IPS DF 4.7 (cell line): ENCODE results near the gene IL1R2.

ENCODE experiments used
- DNase-seq: peaks from one replicate; pipeline ENCODE4 v3.0.0-alpha.2; 2013; ENCODE audit warnings: low spot score; ENCODE audit errors: extremely low read depth

The IL1R2 gene

GRCh38 chr2:102041351-102041750, 49.6 kb downstream of the IL1R2 start:
- no peak for DNase-seq

GRCh38 chr2:102042196-102043081, 50.7 kb downstream of the IL1R2 start:
- DNase-seq: no peak

DNA sequence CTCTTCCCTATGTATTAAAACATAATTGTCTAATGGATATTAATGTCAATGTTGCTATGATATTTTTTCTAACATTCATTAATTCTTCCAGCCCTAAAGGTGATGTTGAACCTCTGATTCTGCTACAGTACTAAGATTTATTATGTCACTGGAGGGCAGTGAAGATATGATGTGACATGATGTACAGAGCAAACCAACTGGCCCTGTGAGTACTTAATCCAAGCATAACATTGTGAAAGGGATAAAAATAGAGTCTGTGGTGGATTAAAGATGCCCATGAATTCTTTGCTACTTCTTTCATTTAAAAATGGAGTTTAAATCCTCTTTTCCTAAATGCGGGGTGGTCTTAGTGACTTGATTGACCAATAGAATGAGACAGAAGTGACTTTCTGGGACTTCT, 51.8 kb downstream of the IL1R2 start:
- DNase-seq: no peak

DNA sequence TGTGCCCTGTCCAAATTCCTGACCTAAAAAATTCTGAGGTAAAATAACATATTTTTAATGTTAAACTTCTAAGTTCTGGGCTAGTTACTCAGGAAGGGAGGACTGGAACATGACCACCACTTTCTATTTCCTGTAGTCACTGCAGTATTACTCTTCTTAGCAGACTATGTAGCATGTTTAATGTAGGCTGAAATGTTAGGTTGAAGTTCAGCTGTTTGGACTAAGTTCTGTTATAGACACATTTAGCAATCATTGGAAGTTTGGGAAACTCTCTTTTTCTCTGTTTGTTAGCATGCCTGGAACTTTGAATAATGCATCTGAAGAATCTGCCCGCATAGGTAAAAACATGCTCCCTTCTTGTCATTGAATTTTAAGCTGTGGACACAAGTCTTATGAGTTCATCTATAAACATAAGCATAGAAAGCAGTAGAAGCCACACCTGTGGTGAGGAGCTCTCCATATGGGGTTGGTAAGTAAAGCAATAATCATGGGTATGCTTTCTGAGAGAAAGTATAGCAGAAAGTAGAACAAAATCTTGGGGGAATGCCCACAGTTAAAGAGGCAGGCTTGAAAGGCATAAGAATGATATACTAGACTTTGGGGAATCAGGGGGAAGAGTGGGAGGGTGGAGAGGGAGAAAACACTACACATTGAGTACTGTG, 52.6 kb downstream of the IL1R2 start:
- DNase-seq: no peak

- no peak for DNase-seq
Observed at GRCh38 chr2:102044967-102045489, 53.3 kb downstream of the IL1R2 start.

DNA sequence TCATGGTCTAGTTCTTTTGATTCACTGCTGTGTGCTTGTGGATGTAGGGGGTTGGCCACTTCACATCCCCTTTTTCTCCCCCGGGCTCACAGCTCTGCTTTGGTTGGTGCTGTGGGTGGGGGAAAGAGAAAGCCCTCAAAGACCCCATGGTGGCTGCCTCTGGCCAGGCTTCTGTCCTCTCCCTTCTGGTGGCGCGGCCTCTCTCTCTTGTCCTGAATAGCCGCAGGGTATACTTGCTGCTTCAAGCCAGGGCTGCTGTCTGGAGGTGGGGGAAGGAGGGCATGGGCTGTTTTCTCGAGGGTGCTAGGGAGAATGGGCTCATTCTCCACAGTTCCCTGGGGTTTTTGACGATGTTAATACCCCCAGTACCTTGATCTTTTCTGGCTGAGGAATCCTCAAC, 53.9 kb downstream of the IL1R2 start:
- no peak for DNase-seq

GRCh38 chr2:102046135-102046986, 54.6 kb downstream of the IL1R2 start:
- no peak for DNase-seq

DNA sequence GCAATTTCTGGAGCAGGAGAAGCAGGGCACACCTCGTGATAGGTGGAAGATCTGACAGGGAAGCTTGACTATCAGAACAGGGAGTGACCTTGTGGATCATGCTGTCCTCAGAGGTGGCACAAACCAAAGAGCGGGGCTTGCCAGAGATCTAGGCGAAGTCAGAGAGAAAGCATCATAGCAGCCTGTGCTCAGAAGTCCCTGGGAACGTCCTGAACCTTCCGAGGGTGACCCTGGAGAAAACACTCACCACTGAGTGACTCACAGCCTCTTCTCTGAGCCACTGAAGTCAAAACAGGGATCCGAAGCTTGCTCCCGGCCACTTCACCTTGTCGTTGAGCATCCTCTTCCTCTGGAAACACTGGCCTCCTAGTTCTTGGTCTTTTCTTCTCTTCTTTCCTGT, 56.7 kb downstream of the IL1R2 start:
- DNase-seq: no peak

GRCh38 chr2:102049756-102050443, 58.1 kb downstream of the IL1R2 start:
- DNase-seq: no peak

DNA sequence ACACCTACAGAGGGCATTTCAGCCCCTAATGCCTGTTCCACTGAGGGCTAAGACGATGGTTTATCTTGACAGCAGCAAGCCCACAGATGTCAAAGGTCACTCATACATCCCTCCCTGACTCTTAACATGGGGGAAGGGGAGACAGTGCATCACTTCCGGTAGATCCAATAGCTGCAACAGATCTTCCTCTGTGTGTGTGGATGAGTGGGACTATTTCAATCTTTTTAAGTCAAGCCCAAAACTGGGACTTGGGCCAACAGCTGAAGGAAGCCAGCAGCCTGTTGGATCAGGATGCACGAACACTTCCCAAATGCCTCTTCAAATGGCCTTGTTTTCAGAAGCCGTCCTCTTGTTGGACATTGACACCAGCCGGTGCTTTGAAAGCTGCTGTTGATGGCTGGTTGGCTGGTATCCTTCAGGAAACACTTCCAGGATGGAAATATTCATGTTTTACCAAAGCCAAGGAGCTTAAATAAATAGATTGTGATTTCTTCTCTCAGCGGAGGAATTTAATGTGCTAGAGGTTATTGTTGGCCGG, 59.2 kb downstream of the IL1R2 start:
- DNase-seq: no peak

GRCh38 chr2:102051692-102052277, 60.0 kb downstream of the IL1R2 start:
- DNase-seq: no peak

- DNase-seq: no peak
Observed at GRCh38 chr2:102052365-102052764, 60.6 kb downstream of the IL1R2 start.

DNA sequence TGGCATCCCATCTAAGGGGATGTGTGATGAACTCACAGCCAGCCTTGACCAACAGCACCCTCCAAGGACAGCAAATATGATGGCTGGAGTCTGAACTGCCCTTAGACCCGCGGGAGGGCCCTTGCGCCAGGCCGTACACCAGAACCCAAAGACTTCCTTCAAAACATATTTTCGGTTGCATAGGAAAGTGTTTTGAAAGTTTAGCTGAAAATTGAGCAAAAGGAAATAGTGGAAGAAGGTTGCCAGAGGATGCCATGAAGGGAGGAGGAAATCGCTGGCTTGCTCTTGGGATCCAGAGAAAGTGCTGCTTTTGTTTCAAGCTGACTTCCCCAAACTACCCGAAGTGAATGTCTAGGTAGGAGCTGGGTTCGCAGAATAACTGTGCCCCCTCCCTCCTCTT, 61.3 kb downstream of the IL1R2 start:
- DNase-seq: no peak

DNA sequence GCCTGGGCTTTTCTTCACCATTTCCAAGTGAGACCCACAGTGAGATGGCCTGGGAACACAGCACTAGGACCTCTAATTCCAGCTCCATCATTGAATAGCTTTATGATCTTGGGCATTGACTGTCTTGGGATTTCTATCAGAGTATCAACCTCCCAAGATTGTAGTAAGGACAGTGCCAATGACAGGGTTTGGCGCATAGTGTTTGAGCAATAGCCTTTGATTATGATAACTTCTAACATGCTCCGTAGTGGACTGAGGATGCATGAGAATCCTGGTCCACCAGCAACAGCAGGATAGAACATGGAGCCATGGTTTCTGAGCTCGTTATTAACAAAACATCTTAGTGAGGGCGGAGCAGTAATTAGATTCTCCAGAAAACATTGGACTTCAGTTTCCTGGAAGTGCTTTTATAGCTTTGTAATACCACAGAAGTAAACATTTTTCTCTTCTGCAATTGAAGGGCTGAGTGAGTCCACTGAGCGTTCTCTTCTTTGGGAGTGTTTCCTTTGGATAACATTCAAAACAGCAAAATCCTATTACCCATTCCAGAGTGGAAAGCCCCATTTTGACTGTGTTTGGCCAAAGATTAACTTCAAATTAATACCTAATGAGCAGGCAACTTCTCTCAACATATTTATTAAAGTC, 63.7 kb downstream of the IL1R2 start:
- no peak for DNase-seq

DNA sequence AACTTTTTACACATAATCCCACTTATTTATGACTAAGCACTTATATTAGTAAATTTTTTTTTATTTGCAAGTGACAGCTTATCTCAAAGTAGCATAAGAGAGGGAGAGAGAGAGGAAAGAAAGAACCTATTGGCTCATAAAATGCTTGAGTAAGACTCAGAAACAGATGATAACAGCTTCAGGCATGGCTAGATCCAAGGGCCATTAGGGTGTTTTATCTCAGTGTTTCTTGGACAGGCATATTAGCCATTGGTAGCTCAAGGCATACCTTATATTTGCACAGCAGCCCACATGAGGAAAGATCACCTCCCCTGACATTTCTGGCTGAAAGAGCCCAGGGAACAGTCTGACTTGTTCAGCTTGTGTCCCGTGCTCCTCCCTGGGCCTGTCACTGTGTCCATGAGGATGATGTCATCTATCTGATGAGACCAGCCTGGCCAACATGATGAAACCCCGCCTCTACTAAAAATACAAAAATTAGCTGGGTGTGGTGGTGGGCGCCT, 64.4 kb downstream of the IL1R2 start:
- no peak for DNase-seq

DNA sequence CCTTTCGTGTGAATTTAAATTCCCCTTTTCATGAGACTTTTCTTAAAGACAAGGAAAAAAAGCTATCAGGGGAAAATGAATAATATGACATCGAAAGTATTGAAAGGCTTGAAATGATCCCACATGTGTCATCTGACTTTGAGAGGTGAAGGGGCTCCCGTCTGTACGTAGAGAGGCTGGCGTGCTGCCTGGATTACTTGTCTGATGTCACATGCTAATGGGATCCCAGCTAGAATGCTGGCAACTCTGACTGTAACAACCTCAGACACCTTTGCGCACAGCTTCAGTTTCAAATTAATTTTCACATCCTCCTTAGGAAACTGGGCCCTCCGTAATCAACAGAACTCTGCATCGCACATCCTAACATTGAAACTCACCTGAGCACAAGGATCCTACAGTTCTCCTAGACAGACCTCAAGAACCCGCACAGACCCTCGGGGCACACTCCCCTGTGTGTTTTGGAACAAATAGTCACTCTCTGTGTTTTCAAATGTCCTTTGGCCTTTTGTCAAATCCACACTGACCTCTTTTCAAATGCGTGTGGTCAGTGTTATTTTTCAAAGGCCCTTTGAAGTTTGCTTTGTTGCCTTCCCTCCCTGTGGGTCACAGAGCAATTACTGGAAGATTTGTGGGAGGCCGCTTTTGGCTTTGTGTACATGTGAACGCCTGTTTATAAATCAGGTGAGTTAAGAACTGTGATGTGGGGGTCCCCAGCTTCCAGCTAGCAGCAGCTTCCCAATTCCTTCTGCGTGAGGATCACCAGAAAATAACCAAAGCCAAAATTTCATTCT, 65.9 kb downstream of the IL1R2 start:
- no peak for DNase-seq

GRCh38 chr2:102058293-102058833, 66.6 kb downstream of the IL1R2 start:
- no peak for DNase-seq

GRCh38 chr2:102059151-102059550, 67.4 kb downstream of the IL1R2 start:
- no peak for DNase-seq

GRCh38 chr2:102060047-102060446, 68.3 kb downstream of the IL1R2 start:
- no peak for DNase-seq
